Cerebellar cortex (tissue), 1 donor: Measurements from ENCODE around the gene DLGAP1.

Experiments used
- DNase-seq: peaks from one replicate; pipeline ENCODE4 v3.0.0-alpha.2; 2015; ENCODE audit warnings: low spot score

Gene DLGAP1

DNA sequence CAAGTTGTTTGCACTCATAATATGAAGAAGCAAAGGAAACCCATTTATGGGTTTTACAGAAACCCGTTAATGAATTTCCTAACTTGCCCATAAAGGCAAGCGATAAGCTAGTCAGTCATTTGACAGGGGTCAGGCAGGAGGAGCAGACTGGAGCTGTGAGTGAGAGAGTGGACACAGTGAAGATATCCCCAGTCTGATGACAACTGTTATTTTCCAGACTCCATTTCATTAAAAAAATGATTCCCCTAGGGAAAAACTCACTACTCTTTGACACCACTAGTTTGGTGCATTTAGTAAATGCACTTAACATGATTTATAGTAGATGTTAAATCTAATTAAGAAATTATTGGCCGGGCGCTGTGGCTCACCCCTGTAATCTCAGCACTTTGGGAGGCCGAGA, 924.3 kb downstream of the DLGAP1 start:
- DNase-seq, result no peak

GRCh38 chr18:3529601-3530000, 925.5 kb downstream of the DLGAP1 start:
- DNase-seq, result peak; percentile 68

- no peak for DNase-seq
Measured at GRCh38 chr18:3529077-3529476, 926.0 kb downstream of the DLGAP1 start.

DNA sequence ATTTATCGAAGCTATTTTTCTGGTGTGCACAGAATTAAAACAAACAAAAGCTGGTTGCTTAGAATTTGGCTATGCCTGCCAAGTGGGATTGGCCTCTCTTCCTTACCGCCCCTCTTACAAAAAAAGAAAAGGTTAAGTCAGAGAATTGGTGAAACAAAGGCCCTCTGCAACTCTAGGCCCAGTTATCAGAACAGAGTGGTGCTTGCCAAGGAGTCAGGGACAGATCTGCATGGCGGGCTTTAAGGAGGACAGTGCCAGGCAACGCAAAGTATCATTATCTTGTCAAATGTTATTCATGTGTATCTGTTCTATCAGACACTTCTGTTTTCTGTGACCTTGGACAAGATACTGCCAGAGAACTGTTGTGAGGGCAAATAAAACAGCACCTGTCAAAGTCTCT, 926.9 kb downstream of the DLGAP1 start:
- DNase-seq, result no peak

GRCh38 chr18:3526421-3527354, 928.4 kb downstream of the DLGAP1 start:
- DNase-seq, result peak; percentile 52

GRCh38 chr18:3525870-3526420, 929.2 kb downstream of the DLGAP1 start:
- peak; percentile 86 for DNase-seq

GRCh38 chr18:3524706-3525105, 930.4 kb downstream of the DLGAP1 start:
- DNase-seq, result no peak

DNA sequence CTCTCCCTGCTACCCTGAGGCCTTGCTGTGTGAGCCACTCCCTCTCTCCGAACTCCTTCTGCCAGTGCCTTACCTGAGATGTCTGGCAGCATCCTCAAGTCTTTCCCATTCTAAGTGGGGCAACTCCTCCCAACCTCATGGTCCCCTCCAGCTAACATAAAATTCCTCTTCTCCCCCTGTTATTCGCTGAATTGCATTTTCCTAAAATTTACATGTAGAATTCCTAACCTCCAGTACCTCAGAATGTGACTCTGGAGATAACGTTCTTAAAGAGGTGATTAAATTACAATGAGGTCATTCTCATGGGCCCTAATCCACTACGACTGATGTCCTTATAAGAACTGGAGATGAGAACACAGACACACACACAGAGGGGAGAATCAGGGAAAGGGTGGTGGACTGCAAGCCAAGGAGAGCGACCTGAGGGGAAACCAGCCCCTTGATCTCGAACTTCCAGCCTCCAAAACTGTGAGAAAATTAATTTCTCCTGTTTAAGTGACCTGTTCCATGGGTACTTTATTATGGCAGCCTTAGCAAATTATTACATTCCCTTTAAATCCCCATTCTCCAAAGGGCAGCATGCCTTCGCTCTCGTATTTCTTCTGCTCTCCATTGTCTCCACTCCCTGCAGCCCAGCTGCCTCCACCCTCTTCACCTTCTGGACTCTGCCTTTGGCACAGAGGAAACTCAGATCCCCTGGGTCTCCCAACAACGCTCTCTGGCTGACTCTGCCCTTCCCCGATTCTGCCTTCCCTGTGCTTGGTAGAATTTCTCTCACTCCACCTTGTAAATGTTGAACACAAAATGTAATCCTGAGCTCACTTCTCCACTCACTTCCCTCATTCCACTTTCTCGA, 934.6 kb downstream of the DLGAP1 start:
- no peak for DNase-seq

DNA sequence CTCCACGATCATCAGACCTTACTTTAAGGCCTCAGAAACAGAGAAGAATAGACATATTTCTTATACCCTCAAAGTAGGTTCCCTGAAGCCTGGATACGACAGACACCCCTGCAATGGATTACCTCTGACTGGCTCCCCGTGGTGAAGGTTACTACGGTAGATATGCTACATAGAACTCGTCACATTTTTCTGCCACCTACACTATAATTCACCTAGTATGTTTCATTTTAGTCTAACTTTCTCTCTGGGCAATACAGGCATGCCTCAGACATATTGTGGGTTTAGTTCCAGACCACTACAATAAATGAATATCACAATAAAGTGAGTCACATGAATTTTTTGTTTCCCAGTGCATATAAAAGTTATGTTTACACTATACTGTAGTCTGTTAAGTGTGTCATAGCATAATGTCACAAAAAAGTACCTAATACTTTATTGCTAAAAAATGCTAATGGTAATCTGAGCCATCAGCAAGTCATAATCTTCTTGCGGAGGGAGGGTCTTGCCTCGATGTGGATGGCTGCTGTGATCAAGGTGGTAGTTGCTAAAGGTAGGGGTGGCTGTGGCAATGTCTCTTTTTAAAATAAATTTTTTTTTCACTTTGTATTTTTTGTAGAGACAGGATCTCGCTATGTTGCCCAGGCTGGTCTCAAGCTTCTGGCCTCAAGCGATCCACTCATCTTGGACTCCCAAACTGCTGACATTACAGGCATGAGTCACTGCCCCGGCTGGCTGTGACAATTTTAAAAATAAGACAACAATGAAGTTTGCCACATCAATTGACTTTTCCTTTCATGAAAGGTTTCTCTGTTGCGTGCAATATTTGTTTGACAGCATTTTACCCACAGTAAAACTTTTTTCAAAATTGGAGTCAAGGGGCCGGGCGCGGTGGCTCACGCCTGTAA, 940.5 kb downstream of the DLGAP1 start:
- DNase-seq, result no peak

- DNase-seq, result no peak
Measured at GRCh38 chr18:3513481-3513880, 941.6 kb downstream of the DLGAP1 start.

- no peak for DNase-seq
Measured at GRCh38 chr18:3511980-3512379, 943.1 kb downstream of the DLGAP1 start.

DNA sequence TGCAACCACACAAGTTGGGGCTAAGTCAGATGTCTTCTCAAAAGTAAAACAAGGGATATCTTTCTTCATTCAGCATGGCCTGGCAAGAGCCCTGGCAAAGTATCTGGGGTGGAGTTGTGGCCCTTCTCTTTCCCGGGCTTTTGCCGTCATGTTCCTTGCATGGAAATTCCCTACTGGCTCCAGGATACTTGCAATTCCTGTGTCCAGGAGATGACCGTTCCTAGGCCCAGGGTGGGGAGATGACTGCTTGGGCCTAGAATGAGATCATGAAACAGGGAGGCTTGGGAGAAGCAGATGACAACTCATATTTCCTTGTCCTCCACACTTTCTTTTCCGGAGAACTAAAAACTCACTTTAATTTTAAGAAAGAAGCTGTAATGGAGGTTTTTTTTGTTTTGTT, 944.2 kb downstream of the DLGAP1 start:
- no peak for DNase-seq

DNA sequence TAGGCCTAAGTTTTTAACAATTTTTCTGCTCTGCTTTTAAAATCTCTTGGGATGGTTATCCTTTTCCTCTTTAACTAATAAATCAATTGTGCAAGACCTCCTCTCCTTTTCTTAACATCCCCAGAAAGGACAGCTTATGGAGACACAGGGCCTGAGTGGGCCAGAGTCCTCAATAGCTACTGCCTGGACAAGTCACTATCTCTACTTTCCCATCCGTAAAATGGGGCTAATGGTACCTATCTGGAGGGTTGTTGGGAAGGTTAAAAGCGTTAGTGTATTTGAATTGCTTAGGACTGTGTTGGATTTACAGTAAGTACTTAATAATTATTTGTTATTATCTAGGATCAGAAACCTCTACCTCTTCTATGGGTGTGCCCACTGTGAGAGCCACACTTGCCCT, 945.1 kb downstream of the DLGAP1 start:
- DNase-seq, result no peak

DNA sequence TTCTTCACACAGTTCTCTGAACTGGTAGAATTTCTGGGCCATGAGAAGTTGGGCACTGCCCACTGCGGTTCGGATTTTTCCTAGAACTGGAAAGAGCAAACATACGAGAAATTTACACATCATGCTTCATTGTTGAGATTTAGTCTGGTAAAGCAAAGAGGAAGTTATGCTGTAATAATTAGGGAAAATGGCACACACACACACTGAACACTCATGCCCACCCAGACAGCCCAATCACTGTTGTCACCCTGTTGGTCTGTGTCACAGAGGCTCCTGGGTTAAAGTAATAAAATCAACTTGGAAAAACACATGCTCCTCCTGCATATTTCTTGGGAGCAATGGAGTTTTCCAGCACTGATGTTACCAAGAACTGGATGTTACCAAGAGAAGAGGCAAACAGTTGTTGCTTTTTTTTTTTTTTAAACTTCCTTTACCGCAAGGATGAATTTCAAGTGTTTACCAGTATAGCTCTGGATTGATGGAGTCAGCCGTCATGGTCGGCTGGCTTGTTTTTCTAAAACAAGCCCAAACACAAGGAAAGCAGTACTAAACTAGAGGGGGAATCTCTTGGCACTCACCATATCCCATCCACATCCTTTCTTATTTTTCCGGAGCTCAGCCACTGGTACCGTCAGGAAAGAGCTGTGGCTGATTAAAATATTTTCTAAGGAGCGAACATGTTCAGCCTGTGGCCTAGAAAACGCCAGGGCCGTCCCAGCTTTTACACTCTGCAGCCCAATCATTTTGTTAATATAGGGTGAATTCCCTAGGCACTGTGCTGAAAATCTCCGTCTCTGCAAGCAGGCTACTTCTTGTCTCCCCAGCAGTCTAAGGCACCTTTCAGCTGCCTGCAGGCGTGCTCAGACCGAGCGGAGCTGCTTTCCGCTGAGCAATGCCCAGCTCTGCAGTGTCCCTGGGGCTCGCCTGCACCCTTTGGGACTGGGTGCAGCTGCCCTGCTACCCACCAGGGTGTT, 946.2 kb downstream of the DLGAP1 start:
- DNase-seq, result peak; percentile 28

DNA sequence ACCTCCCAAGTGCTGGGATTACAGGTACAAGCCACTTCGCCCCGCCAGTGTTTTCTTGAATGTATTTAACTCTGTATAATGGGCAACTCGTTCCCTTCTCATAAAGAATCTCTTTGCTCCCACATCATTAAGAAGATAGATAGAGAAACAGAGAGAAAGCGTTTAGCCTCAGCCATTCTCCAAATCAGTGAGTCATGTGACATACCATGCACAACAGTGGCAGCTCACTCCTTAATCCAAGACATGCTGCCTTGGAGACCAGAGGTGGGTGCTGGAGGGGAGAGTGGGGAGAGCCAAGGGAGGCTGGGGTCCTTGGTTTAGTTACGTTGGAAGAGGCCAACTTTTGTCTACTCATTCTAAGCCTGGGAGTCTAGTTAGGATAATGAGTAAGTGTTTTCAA, 950.5 kb downstream of the DLGAP1 start:
- no peak for DNase-seq

DNA sequence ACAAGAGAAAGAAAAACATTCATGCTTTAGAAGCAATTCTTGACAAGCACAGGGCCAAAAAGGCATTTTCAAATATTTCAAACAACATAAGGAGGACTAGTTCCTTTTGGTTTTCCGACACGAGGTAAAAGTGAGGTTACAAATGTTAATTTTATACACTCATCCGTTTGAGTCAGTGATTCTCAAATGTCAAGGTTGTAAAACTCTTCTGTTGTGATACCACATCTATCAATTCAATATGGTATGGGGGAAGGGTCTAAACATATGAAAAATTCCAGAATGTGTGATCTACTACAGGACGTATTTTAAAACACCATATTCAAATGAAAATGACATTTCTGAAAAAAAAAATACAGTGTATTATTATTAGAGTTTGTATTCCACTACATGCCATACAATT, 952.5 kb downstream of the DLGAP1 start:
- no peak for DNase-seq

GRCh38 chr18:3500016-3500415, 955.1 kb downstream of the DLGAP1 start:
- DNase-seq, result no peak

DNA sequence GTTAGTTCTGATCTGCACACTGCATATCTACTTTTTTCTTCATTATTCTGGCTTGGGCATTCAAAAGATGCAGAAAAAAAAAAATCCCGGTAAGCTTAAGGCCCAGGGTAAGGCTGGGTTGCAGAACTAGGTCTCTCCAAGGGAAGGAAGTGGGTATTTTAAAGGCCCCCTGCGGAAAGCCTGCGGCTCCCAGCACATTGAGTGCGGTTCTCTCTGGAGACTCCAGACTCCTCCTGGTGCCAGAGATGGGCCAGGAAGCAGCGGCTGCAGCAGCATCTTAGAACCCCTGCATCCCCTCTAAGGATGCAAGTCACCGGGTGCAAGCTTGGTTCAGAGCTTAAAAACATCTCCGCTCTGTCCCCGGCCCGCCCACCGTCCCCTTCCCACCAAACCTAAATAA, 955.6 kb downstream of the DLGAP1 start:
- no peak for DNase-seq

- no peak for DNase-seq
Measured at GRCh38 chr18:3498698-3499471, 956.2 kb downstream of the DLGAP1 start.
